ENCODE measurements around the gene NCKAP1. TPM values are rescaled to one million over a fixed set of nuclear protein-coding genes. Genes with fewer than 3 reads are reported as not detected.

Gene NCKAP1
- total and polyA plus RNA-seq, 4 donors: 36.4 to 194 (median 73.1) TPM

GRCh38 chr2:182918961-182919652 is 119.2 kb downstream of the NCKAP1 start:
- 63 to 67% methylated on average over 1 of the region's 1 CpG for WGBS, 2 donors
- peaks cover 0 to 15% (median 12%) of the 10 kb centered on the region in 4 donors for H3K36me3 ChIP-seq (ENCODE audit: control insufficient read depth in 4 of 4, insufficient read depth in 4 of 4, low read length in 4 of 4)
- DNase-seq (peak in 2 of 3 donors; percentile 43 to 55), ATAC-seq (ENCODE audit: insufficient read depth, low FRiP score) (no peak)
- TF ChIP-seq CTCF (IDR thresholded peaks at IDR 0.05; ENCODE audit: control extremely low read depth, extremely low read depth): no peak
- no peak overlapping the region for H3K27ac ChIP-seq (ENCODE audit: low read depth in 1 of 2, low read length in 1 of 2)
- no peaks in the 10 kb centered on the region for H3K9me3 ChIP-seq (ENCODE audit: control insufficient read depth in 4 of 4, insufficient read depth in 3 of 4, low read length in 3 of 4)
- H3K4me1 ChIP-seq (ENCODE audit: control insufficient read depth in 5 of 5, insufficient read depth in 5 of 5, low read length in 5 of 5): peaks cover 0 to 11% (median 0%) of the 10 kb centered on the region in 5 donors
- no peak overlapping the region for H3K9ac ChIP-seq (ENCODE audit: insufficient read depth in 1 of 2, low read length in 2 of 2)
- H3K27me3 ChIP-seq (ENCODE audit: control insufficient read depth in 3 of 3, insufficient read depth in 3 of 3, low read length in 2 of 3): no peaks in the 10 kb centered on the region
- no peak overlapping the region for H3K4me3 ChIP-seq

DNA sequence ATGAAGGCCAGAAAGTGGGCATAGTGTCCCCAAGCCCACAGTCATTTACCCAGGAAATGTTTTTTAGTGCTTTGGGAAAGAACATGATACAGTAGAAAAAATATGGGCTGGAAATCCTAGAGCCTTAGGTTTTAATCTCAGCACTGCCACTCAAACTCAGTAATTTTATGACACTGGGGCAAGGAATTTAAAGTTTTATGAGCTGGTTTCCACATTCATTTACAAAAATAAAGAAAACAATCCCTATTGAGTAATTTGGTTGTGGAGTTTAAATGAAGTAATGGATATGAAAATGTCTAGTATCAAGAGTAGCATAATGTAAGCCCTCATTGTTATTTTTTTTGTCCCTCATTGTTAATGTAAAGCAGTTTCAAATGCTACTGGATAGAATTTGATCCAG is 120.3 kb downstream of the NCKAP1 start:
- Histone ChIP-seq H3K9ac (ENCODE audit: insufficient read depth in 1 of 2, low read length in 2 of 2) (no peak overlapping the region), H3K36me3 (ENCODE audit: control insufficient read depth in 4 of 4, insufficient read depth in 4 of 4, low read length in 4 of 4) (peaks cover 3 to 17% (median 13%) of the 10 kb centered on the region in 4 donors), H3K4me1 (ENCODE audit: control insufficient read depth in 5 of 5, insufficient read depth in 5 of 5, low read length in 5 of 5) (peaks cover 0 to 5% (median 0%) of the 10 kb centered on the region in 5 donors), H3K27ac (ENCODE audit: low read depth in 1 of 2, low read length in 1 of 2) (no peak overlapping the region), H3K4me3 (no peak overlapping the region), H3K27me3 (ENCODE audit: control insufficient read depth in 3 of 3, insufficient read depth in 3 of 3, low read length in 2 of 3) (no peaks in the 10 kb centered on the region), H3K9me3 (ENCODE audit: control insufficient read depth in 4 of 4, insufficient read depth in 3 of 4, low read length in 3 of 4) (no peaks in the 10 kb centered on the region)
- ATAC-seq (ENCODE audit: insufficient read depth, low FRiP score) (no peak), DNase-seq (no peak)
- no peak for TF ChIP-seq CTCF (IDR thresholded peaks at IDR 0.05; ENCODE audit: control extremely low read depth, extremely low read depth)

DNA sequence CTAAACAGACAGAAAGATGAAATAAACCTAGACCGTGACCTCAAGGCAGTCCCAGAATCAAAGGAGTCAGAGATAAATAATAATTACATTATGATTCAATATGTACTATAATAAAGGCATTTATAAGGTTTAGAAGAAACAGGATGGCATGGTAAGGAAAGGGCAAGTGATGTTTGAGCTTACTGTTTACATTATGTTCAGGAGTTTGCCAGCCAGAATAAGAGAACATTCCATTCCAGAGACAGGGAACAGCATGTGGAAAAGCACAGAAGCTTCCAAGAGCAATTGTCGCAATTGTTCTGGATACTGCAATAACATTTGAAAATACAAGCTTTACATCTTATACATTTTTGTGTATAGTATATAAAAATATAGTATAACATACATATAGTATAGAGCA is 121.8 kb downstream of the NCKAP1 start:
- Histone ChIP-seq H3K4me3 (no peak overlapping the region), H3K9ac (ENCODE audit: insufficient read depth in 1 of 2, low read length in 2 of 2) (no peak overlapping the region), H3K27me3 (ENCODE audit: control insufficient read depth in 3 of 3, insufficient read depth in 3 of 3, low read length in 2 of 3) (no peaks in the 10 kb centered on the region), H3K27ac (ENCODE audit: low read depth in 1 of 2, low read length in 1 of 2) (peak overlapping the region in 1 of 2 donors; percentile 41), H3K36me3 (ENCODE audit: control insufficient read depth in 4 of 4, insufficient read depth in 4 of 4, low read length in 4 of 4) (peaks cover 3 to 16% (median 13%) of the 10 kb centered on the region in 4 donors), H3K4me1 (ENCODE audit: control insufficient read depth in 5 of 5, insufficient read depth in 5 of 5, low read length in 5 of 5) (peaks cover 0 to 5% (median 0%) of the 10 kb centered on the region in 5 donors), H3K9me3 (ENCODE audit: control insufficient read depth in 4 of 4, insufficient read depth in 3 of 4, low read length in 3 of 4) (no peaks in the 10 kb centered on the region)
- DNase-seq: no peak
- TF ChIP-seq CTCF (IDR thresholded peaks at IDR 0.05; ENCODE audit: control extremely low read depth, extremely low read depth): no peak
- ATAC-seq (ENCODE audit: insufficient read depth, low FRiP score): no peak
- WGBS, 2 donors: 99 to 100% methylated on average over 2 of the region's 2 CpGs

Measured in lung (tissue), 12 donors.